ENCODE data around the gene PPME1.

The PPME1 gene

DNA sequence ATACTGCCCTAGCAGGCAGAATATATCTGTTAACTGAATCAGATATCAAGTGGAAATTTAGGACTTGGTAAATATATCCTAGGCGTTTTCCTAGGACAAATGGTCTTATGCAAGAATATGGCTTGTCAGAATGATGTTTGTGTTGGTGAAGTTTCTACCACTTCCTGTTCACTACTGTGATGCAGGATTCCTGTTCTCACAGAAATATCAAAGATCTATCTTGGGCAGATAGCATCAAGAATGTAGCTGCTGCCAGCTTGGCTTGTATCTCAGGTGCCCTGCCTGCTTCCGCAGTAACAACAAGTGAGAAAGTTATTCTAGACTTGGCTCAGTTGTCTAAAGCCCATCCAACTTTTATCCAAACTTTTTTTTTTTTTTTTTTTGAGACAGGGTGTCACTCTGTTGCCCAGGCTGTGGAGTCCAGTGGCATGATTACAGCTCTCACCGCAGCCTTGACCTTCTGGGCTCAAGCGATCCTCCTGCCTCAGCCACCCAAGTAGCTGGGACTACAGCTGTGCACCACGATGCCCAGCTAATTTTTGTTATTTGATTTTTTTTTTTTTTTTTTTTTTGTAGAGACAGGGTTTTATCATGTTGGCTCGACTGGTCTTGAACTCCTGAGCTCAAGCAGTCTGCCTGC, 61.3 kb downstream of the PPME1 start:
- DNase-seq (ENCODE audit: low spot score), result no peak

DNA sequence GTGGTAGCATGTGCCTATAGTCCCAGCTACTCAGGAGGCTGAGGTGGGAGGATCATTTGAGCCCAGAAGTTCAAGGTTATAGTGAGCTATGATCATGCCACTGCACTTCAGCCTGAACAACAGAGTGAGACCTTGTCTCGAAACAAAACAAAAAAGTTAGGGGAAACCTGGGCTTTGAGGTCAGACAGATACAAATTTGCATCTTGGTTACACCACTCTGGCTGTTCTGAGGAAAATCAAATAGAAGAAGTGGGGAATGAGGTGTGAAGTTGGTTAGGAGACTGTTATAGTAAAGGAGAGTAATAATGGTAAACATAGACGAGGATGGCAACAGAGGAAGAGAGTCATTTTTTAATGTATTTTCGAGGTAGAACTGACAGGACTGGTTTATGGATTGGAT, 62.6 kb downstream of the PPME1 start:
- no peak for DNase-seq (ENCODE audit: low spot score)

DNA sequence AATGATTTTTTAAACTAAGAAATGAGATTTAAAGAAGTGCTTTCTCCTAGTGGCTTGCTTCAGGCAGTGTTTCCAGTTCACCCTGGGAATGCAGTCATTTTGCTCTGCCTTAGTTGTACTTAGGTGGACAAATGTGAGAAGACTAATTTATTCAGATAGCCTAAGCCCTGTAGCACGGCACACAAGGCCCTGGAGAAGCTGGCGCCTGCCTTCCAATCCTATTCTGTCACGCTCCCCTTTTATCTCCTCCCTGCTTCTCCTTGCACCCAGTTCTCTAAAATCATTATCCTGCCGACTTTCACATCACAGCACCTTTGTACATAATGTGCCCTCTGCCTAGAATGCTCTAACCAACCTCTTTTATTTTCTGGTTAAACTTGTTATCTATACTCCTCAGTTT, 64.0 kb downstream of the PPME1 start:
- no peak for DNase-seq (ENCODE audit: low spot score)

DNA sequence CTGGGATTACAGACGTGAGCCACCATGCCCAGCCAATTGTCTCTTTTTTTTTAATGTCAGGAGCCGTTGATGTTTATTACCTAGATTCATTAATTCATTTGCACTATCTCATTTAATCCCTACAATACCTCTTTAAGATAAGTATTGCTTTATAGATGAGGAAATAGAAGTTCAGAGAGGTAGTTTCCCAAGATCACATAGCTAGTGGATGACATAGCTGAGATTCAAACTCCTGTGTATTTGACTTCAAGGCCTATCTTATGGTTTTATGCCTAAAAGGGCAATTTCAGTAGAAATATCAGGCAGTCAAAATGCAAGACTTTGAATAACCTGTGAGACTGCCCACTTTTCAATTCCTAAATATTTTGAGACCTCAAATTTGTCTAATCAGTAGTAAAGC, 66.5 kb downstream of the PPME1 start:
- no peak for DNase-seq (ENCODE audit: low spot score)

DNA sequence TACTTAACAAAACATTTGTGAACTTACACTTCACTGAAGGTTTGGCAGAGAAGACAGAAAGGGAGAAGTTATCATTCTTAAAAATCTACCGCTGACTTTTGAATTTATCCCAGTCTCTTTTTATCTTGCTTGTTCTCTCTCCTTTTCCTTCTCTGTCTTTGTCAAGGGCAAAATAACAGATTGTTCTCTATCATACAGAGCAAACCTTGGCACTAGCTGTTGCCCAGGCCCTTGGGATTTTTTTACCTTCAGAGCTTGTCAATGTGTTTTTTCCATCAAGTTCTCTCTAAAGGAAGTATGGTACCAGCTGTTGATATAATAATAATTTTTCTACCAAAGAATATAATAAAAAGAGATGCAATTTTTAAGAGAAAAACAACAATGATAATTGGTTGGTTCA, 67.2 kb downstream of the PPME1 start:
- DNase-seq (ENCODE audit: low spot score), result no peak

DNA sequence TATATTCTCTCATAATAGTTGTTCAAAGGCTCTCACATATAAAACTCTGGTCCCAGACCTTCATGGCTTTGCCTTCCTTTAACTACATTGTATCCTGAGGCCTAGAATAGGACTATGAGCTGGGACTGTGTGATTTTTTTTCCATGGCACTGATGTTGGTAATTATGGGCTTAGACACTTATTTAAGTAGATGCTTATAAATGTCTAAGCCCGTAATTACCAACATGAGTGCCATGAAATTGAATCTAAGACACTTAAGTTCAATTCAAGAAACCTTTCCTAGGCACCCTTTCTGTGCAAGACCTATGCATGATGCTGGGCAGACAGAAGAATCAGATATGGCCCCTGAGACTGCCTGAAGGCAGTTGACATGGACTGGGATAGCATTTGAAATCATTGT, 77.4 kb downstream of the PPME1 start:
- no peak for DNase-seq (ENCODE audit: low spot score)

DNA sequence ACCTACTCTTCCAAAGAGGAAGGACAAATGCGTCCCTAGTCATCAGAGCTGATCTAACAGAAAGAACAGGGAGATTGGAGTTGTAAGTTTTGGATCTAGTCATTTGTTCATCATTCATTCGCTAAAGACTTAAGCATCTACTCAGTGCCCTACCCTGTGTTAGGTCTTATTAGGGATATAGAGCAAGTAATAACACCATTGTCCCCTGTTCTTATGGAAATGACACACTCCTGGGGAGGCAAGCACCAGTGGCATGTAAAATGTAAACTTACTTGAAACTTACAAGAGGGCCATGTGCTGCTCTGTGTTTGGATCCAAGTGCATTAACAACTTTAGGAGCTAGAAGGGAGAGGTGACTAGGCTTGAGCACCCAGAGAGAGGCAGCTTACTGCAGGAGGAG, 78.4 kb downstream of the PPME1 start:
- no peak for DNase-seq (ENCODE audit: low spot score)

DNA sequence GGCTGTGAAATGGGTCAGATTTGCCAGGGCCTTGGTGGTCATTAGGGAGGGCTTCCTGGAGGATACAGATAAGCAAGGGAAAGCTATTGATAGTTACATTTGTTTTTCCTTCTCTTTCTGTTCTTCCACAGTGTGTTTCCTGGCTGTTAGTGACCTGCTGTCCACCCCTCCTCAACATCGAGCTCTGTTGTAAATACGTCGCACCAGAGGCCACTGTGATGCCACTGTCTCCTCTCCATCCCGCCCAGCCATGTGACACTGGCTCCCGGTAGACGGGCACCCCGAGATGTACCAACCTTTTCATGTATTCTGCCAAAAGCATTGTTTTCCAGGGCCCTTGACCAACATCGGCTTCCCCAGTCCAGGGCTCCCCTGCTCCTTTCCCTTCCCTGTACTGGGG, 82.3 kb downstream of the PPME1 start:
- DNase-seq (ENCODE audit: low spot score), result no peak

DNA sequence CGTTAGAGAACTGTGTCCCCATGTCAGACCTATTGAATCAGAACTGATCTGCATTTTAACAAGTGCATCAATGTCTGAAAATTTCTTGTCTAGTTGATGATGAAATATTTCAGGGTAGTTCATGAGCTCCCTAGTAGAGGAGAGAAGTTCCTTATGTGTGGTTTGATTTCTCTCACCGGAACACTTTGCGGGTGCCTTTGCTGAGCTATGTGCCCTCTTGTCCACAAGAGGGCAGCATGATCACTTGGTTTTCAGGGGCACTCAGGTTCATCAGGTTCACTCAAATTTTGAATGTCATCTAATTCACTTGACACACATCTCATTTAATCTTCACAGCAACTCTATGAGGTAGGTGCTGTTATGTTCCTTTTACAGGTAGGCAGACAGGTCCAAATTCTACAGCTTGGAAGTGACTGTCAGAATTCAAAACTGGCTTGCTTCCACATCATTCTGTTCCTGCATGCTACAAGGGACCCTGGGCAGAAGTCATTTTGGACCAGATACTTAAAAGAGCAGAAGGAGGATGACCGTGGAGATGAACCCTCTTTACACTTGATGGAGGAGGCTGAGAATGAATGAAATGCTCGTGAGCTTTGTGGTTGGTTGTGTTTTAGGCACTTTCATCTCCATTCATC, 84.8 kb downstream of the PPME1 start:
- DNase-seq (ENCODE audit: low spot score), result peak; percentile 82

DNA sequence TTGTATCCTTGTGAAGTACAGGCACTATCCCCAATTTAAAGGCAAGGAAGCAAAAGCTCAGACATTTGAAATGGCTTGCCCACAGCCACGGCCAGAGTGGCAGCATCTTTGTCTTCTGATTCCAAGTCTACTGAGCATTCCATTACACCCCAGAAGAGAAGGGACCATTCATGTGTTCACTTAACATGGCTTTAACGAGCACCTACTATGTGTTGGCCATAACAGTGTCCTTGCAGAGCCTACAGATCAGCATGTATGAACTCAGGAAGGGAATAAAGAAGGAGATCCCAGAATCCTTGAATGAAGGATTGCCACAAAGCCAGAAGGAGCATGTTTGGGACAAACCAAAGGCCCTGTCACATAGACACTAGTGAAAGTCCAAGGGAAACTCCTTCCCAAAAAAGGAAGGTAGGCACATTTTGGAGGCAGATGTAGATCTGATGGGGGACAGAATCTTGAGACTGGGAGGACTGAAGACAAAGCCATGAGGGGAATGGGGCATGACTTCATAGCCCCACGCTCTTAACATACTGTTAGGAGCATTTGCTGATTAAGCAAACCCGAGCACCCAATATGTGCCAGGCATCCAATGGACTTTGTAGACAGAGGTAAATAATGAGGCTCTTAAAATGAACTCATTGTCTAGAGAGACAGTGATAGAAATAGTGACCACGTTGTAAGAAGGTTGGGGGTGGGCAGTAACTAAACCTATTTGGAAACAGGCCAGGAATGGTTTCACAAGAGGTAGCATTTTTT, 85.5 kb downstream of the PPME1 start:
- no peak for DNase-seq (ENCODE audit: low spot score)

DNA sequence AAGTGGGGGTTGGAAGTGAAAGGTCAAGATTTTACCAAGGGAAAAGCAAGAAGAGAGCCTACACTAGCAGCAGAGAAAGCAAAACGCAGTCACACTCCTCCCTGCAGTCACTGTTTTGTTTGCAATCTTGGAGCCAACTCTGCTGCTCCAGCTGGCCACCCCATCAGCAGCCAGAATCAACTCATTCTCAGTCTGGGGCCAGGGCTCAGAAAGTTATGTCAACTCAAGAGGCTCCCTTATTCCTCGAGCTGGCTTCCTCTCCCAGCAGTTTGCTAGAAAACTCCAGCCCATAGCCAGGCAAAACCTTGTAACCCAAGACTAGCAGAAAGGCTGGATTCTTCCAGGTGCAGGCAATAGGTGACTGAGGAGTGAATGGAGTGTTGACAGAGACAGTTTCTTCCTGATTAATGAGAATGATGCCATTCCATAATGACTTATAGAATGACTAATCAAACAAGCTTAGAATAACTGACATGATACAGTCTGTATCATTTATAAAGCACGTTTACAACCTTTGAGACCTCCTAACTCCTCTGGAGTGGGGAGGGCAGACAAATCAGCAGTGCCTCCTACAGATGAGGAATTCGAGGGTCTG, 87.0 kb downstream of the PPME1 start:
- DNase-seq (ENCODE audit: low spot score), result peak; percentile 41

DNA sequence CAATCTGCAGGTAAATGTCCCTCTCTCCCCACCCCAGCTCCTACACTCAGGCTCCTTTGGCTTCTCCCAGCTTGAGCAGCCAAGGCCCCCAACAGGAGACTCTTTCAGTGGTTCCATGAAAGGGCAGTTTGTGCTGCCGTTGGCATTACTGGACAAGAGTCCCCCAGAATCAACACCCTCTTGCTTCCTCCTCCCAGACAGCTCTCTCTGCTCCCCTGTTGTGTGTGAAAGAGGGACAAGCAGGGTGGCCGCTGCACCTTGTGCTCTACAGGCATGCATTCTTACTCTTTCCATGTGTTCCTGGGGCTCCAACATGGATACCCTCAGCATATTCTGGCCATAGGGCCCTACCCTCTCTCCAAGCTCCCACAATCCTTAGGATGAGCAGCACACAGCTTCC, 91.6 kb downstream of the PPME1 start:
- DNase-seq (ENCODE audit: low spot score), result no peak

DNA sequence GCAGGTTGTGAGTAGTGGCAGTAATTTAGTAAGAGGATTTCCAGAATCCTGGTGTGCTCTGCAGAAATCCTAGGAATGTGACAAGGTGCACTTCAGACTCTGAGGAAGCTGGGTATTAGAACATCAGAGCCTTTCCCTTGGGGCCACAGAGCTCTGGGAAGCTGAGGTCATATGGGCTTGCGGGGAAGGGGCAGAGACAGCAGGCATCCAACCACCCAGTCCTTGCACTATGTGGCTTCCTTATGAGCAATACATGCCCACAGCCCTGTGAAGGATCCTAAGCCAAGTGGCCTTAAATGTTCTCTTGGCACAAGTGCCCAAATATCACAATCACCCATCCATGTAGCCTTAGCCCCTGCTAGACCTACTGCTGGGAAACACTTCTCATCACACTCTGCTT, 94.2 kb downstream of the PPME1 start:
- no peak for DNase-seq (ENCODE audit: low spot score)

DNA sequence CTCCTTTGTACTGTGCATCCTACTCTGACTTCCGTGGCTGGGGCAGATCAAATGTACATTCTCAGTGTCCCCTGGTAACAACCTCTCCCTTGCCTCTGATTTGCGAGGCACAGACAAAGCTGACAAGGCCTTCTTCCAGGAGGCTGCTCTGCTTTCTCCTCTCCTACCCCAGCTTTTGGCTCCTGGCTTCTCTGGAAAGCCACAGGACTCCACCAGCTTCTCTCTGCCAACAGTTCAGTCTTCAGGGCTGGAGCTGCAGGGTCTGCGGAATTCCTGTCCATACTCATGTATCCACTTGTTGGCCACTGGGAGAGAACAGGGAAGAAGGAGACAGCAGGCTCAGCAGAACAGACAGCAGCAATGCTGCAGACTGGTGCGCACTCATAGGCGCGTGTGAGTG, 95.9 kb downstream of the PPME1 start:
- no peak for DNase-seq (ENCODE audit: low spot score)

DNA sequence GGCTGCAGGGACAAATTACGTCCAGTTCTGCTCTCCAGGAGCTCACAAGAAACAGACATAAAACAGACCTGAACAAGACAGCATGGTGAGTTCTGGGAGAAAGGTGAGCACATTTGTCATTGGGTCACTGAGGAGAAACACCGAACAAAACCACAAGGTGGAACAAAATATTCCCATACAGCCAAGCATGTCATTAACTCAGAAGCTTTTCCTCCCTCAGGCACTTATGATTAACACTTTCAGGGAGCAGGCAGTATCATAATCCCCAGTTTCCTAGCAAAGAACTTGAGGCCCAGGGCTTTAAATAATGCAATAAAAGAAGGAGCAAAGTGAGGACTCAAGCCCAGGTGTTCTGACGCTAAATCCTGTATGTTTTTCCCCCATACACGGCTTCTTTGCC, 97.4 kb downstream of the PPME1 start:
- DNase-seq (ENCODE audit: low spot score), result no peak

DNA sequence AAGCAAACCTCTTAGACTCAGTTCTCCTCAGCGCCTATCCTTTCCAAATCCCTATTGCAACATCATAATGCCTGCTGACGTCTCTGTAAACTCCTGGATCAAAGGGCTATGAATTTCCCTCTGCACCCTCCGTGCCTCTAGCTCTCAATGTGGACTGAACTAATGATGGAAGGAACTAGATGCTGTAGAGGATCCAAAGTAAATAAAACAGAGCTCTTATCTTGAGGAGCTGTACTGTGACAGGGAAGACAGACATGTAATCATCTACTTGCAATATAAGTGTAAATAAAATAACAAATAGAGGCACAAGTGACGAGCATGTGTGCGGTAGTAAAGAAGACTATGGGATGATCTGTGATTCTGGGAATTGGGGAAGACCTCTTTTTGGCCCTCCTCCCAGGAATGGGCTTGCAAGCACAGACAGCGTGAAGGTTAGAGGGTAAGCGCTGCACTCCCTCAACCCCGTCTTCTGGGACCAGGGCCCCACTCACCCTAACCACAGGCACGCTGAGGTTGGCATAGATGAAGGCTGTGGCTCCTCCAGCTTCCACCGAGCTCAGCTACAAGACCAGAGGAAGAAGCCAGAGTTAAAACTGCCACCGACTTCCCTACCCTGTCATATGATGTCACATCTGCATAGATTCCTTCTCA, 98.2 kb downstream of the PPME1 start:
- no peak for DNase-seq (ENCODE audit: low spot score)

DNA sequence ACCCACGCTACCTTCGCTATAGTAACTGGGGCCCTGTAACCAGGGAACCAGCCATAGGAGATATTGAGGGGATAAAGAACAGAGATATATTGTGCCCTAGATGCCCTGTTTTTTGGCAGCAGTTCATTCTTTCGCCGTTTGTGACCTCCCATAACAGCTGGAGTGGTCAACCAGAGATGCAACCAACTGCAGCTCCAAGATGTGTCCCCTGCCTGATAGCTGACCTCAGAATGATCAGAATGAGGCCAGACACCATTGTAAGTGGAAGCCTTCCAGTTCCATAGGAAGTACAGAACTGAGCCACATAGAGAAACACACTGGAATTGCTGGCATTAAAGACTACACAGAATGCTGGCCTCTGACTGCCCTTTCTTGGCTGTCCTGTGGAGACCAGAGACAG, 101.2 kb downstream of the PPME1 start:
- DNase-seq (ENCODE audit: low spot score), result no peak

DNA sequence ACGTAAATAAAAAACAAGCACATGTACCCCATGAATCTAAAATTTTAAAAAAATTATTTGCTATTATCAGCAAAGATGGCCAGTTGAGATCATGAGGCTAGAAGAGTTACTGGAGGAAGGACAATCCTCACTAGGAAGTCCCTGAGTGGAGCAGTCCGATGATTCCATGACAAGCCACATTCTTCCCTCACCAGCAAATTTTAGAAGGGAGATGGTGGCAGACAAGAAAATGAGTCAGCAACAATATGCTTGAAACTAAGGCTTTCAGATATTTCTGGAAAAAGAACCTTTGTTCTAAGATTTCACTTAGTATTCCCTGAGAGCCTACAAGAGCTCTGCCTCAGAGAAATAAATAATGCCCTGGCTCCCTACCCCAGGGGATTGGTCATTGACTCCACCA, 105.5 kb downstream of the PPME1 start:
- no peak for DNase-seq (ENCODE audit: low spot score)

DNA sequence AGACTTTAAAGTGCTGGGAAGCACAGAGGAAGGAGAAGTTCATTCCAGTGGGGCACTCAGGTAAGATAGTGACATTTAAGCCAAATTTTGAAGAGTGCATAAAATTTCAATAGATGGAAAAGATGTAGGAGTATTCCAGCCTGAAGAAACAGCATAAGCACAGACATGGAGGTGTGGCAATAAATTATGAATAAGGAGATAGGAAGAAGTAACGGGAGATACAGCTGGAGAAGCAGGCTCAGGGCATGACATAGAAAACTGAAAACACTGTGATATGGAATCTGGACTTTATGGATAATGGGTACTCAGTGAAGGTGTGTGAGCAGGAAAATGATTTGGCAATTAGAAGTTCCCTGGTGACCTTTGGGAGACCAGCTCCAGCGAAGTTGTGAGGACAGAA, 107.0 kb downstream of the PPME1 start:
- no peak for DNase-seq (ENCODE audit: low spot score)

DNA sequence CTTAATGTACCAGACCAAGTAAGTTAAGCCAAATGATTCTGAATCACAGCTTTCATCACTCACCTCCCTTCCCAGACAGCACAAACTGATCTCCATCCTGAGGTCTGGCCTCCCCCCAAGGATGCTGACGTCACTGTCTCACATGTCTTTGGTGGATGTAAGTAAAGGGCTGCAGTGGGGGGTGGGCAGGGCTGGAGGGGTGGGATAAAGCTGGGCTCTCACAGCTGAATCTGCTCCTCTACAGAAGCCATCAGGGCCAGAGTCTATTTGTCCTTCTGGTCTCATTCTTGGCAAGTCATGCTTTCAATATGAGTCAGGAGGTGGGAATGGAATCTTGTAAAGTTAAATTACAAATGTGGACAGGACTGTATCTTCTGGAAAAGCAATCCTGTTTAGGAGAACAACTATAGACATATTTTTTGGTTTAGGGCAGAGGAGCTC, 107.7 kb downstream of the PPME1 start:
- DNase-seq (ENCODE audit: low spot score), result peak; percentile 43

DNA sequence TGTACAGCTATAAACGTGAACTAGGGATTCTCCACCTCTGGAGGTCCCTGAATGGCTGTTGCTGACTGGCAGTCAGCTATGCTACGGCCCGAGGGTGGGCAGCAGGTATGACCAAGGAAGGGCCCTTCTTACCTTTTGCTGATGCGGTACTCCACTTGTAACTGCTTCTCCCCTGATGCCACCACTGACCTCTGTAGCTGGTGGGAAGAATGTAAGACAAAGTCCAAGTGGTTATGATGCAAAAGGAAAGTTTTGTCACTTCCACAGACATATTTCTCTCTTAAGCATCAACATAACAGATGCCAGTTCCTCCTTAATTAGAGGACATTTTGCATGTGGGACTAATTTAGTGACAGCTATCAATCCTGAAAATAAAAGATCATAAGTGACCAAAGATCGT, 108.2 kb downstream of the PPME1 start:
- no peak for DNase-seq (ENCODE audit: low spot score)

DNA sequence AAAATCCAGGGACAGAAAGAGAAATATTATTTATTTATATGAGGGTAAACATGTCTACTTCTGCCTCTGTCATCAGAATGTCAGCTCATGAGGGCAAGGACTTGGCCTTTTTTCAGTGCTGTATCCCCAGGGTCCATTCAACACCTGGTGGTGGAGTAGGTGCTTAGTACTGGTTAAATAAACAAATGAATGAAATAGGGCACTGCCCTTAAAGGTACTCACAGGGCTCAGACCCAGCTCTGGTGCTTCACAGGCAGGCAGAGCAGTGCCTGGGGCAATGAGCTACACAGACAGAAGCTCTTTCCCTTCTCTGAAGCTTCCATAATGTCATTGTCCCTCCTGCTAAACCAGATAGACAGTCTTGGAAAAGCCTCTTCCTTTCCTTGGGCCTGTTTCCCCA, 109.4 kb downstream of the PPME1 start:
- no peak for DNase-seq (ENCODE audit: low spot score)

DNA sequence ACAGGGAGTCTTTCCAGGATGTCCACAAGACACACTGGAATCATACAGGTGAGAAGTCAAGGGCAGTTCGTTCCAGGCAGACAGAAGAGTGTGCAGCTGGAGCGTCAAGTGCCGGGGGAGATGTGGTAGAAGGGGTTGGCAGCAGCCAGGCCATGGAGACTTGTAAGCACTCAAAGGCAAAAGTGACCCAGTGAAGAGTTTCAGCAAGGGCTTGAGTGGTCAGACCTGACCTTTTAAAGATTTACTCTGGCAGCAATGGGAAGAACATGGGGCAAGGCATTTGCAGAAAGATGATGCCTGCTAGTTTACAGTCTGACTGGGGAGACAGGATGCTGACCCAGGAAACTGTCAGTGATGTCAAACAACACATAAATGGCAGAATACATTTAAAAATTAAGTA, 111.3 kb downstream of the PPME1 start:
- no peak for DNase-seq (ENCODE audit: low spot score)
